HepG2 (cell line): ENCODE results near the gene CSPG5. TPM values are rescaled to one million over a fixed set of nuclear protein-coding genes. Genes with fewer than 3 reads are reported as not detected.

ENCODE experiments used
- ARID2 ChIP-seq: sonication (generic); formaldehyde crosslinking; IDR thresholded peaks from 2 replicates; pipeline ENCODE4 v1.8.1; 2022; ENCODE audit warnings: mild to moderate bottlenecking, missing genetic modification reagents, borderline replicate concordance
- ARNT ChIP-seq: fragments of 450-650 bp; IDR thresholded peaks from 2 replicates; pipeline ENCODE4 v1.6.1; 2017
- DZIP1 ChIP-seq: sonication (generic); formaldehyde crosslinking; IDR thresholded peaks from 2 replicates; pipeline ENCODE4 v1.5.0; 2020; ENCODE audit warnings: mild to moderate bottlenecking, missing genetic modification reagents
- FOXK1 ChIP-seq: sonication (generic); formaldehyde crosslinking; IDR thresholded peaks from 2 replicates; pipeline ENCODE4 v1.4.0; 2020; ENCODE audit warnings: low read depth, missing genetic modification reagents, borderline replicate concordance
- HNF1A ChIP-seq, 2 experiments: sonication (generic) in 1 of 2; formaldehyde crosslinking in 1 of 2; IDR thresholded peaks; 2 replicates each; pipeline versions ENCODE4 v1.4.0 to v1.6.1; 2016 to 2020; ENCODE audit warnings: borderline replicate concordance in 1 of 2, low read depth in 1 of 2, mild to moderate bottlenecking in 1 of 2, missing genetic modification reagents in 1 of 2
- MNT ChIP-seq: fragments of 450-650 bp; IDR thresholded peaks from 2 replicates; pipeline ENCODE4 v1.6.1; 2016
- SMAD9 ChIP-seq: sonication (generic); formaldehyde crosslinking; IDR thresholded peaks from 2 replicates; pipeline ENCODE4 v1.5.1; 2020; ENCODE audit warnings: mild to moderate bottlenecking, missing genetic modification reagents
- STAT6 ChIP-seq: sonication (generic); formaldehyde crosslinking; IDR thresholded peaks from 2 replicates; pipeline ENCODE4 v1.4.0; 2020; ENCODE audit warnings: missing genetic modification reagents, mild to moderate bottlenecking, borderline replicate concordance
- ZMAT5 ChIP-seq: sonication (generic); formaldehyde crosslinking; IDR thresholded peaks from 2 replicates; pipeline ENCODE4 v1.5.0; 2020; ENCODE audit warnings: mild to moderate bottlenecking, low read depth, missing genetic modification reagents, borderline replicate concordance
- ZNF205 ChIP-seq: IDR thresholded peaks from 2 replicates; pipeline ENCODE4 v1.6.1; 2018; ENCODE audit warnings: missing biosample characterization, missing genetic modification reagents
- ZNF263 ChIP-seq: sonication (generic); formaldehyde crosslinking; IDR thresholded peaks from 2 replicates; pipeline ENCODE4 v1.4.0; 2020; ENCODE audit warnings: missing genetic modification reagents
- ZNF558 ChIP-seq: sonication (generic); formaldehyde crosslinking; IDR thresholded peaks from 2 replicates; pipeline ENCODE4 v1.9.0; 2022; ENCODE audit warnings: mild to moderate bottlenecking, missing genetic modification reagents, borderline replicate concordance
- ZNF577 ChIP-seq: sonication (generic); formaldehyde crosslinking; IDR thresholded peaks from 2 replicates; pipeline ENCODE4 v1.4.0; 2020; ENCODE audit warnings: mild to moderate bottlenecking, low read depth, missing genetic modification reagents, borderline replicate concordance
- polyA plus RNA-seq, 8 experiments: library from polyadenylated mRNA; depleted of rRNA in 3 of 8; stranded (reverse) in 7 of 8; unstranded in 1 of 8; fragments of >200 nt; fragmentation: Illumina TruSeq in 4 of 8; extraction: Trizol in 4 of 8; gene quantifications; 2 replicates each; pipeline versions ENCODE4 v1.2.1 to v1.2.3, GENCODE V29; 2011 to 2016; ENCODE audit warnings: low read depth in 4 of 8, missing spikeins in 1 of 8, mixed read lengths in 1 of 8; ENCODE audit not compliant: insufficient read depth in 1 of 8
- total RNA-seq, 5 experiments: library from RNA; depleted of rRNA; stranded (reverse); fragments of >200 nt; fragmentation: Illumina TruSeq; extraction: Trizol; gene quantifications; 2 replicates each; pipeline ENCODE4 v1.2.3, GENCODE V29; 2016; ENCODE audit warnings: low read depth in 1 of 5
- TF ChIP-seq, protein P1 (sequence below), 2 experiments: fragments of 450-650 bp in 1 of 2; sonication (generic) in 1 of 2; formaldehyde crosslinking; IDR thresholded peaks; 2 replicates each; pipeline versions ENCODE4 v1.5.0 to v1.8.0; 2020 to 2022; ENCODE audit warnings: mild to moderate bottlenecking in 1 of 2, missing genetic modification reagents in 1 of 2

CSPG5 gene
- total and polyA plus RNA-seq, 2 of the 13 experiments (the other 11 are each of a cell fraction or from before 2014, with no cell fraction given): 0.07 to 0.15 TPM

- TF ChIP-seq ARID2 (CRISPR knock-in tag) (no peak), FOXK1 (0 out of 2 replicates have a peak, but pooled peaks have one; percentile 55), STAT6 (peak; percentile 46; the same call in 1 of the 2 replicates), DZIP1 (CRISPR knock-in tag) (no peak), HNF1A (IDR thresholded peaks at IDR 0.05; ENCODE audit: low read depth) (no peak; the same call in 1 of the 2 replicates), HNF1A (CRISPR knock-in tag; IDR thresholded peaks at IDR 0.05; ENCODE audit: borderline replicate concordance) (peak; percentile 22; the same call in 1 of the 2 replicates), ZMAT5 (CRISPR knock-in tag) (no peak), ZNF577 (CRISPR knock-in tag) (no peak), SMAD9 (CRISPR knock-in tag) (no peak), ARNT (no peak), MNT (no peak), ZNF558 (CRISPR knock-in tag) (peak; percentile 66; the same call in 1 of the 2 replicates), ZNF263 (0 out of 2 replicates have a peak, but pooled peaks have one; percentile 25), ZNF205 (CRISPR knock-in tag) (no peak)
- TF ChIP-seq, protein P1, sequence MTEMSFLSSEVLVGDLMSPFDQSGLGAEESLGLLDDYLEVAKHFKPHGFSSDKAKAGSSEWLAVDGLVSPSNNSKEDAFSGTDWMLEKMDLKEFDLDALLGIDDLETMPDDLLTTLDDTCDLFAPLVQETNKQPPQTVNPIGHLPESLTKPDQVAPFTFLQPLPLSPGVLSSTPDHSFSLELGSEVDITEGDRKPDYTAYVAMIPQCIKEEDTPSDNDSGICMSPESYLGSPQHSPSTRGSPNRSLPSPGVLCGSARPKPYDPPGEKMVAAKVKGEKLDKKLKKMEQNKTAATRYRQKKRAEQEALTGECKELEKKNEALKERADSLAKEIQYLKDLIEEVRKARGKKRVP (CRISPR knock-in tag; IDR thresholded peaks at IDR 0.05): peak in 1 of 2 experiments; percentile 49; a peak in 1 of 4 replicates
Measured at GRCh38 chr3:47513125-47513929, 65.3 kb downstream of the CSPG5 start, which contains the start of gene ELP6 (continued).
